GM23248 (cell line): ENCODE measurements around the gene JAGN1.

ENCODE experiments used
- EZH2 ChIP-seq: fragments of 200-600 bp; sonication (generic); IDR thresholded peaks from 2 replicates; pipeline ENCODE4 v1.6.1; 2018; ENCODE audit warnings: antibody characterized with exemption, mild to moderate bottlenecking; ENCODE audit not compliant: insufficient read depth, poor library complexity, severe bottlenecking
- EZH2phosphoT487 ChIP-seq: fragments of 200-600 bp; sonication (generic); IDR thresholded peaks from 2 replicates; pipeline ENCODE4 v1.6.1; 2018; ENCODE audit warnings: antibody characterized with exemption, moderate library complexity, mild to moderate bottlenecking, low read depth; ENCODE audit not compliant: insufficient read depth

GRCh38 chr3:9861626-9862130 is 28.7 kb upstream of the JAGN1 start:
- TF ChIP-seq EZH2phosphoT487 (no peak), EZH2 (no peak)
